HG03432 (cell line): ENCODE measurements around the gene HS1BP3.

Experiments
- ATAC-seq: cut with Tn5 transposase; IDR thresholded peaks from one replicate; pipeline ENCODE4 v1.9.1; 2021; ENCODE audit warnings: mild to moderate bottlenecking, moderate library complexity; ENCODE audit not compliant: unreplicated experiment

HS1BP3 gene, protein sequence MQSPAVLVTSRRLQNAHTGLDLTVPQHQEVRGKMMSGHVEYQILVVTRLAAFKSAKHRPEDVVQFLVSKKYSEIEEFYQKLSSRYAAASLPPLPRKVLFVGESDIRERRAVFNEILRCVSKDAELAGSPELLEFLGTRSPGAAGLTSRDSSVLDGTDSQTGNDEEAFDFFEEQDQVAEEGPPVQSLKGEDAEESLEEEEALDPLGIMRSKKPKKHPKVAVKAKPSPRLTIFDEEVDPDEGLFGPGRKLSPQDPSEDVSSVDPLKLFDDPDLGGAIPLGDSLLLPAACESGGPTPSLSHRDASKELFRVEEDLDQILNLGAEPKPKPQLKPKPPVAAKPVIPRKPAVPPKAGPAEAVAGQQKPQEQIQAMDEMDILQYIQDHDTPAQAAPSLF

DNA sequence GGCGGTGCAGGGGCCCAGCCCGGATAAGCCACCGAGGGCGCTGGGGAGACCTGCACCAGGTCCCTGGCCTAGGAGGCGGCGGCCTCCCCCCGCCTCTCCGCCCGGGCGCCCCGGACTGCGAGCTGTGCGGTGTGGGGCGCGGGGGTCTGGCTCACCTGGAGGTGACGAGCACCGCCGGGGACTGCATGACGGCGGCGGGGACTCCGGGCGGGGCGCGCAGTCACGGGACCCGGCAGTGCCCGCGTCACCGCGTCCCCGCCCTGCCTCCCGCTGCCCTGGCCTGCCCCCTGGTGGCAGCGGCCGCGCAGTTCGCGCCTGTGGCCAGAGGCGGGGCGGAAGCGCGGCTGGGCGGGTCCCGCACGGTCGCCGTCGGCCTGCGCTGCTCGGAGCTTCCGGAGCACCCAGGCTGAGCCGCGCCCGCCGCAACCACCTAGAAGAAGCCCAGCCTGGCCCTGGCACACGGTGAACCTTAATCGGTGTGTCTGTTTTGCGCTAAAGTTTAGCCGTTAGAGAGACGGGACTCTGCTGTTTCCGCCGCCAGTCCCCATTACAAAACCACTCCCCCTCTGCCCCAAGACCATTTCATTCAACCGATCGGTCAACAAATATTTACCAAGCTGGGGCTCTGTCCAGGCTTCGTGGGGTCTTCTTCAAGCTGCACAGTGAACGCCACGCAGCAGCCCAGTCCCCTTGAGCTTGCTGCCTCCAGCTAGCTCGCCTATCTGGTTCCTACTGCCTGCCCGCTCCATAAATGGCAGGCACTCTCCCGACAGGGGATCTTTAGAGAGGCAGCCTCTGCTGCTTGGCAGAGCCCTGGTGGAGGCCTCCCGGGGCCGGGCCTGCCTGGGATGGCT lies at the start of gene HS1BP3:
Gene HS1BP3, minus strand, starts transcription at position 222 of the 854 bp plus-strand sequence. Its CDS starts 35 bp downstream, at position 187.
- peak; percentile 97 for ATAC-seq

DNA sequence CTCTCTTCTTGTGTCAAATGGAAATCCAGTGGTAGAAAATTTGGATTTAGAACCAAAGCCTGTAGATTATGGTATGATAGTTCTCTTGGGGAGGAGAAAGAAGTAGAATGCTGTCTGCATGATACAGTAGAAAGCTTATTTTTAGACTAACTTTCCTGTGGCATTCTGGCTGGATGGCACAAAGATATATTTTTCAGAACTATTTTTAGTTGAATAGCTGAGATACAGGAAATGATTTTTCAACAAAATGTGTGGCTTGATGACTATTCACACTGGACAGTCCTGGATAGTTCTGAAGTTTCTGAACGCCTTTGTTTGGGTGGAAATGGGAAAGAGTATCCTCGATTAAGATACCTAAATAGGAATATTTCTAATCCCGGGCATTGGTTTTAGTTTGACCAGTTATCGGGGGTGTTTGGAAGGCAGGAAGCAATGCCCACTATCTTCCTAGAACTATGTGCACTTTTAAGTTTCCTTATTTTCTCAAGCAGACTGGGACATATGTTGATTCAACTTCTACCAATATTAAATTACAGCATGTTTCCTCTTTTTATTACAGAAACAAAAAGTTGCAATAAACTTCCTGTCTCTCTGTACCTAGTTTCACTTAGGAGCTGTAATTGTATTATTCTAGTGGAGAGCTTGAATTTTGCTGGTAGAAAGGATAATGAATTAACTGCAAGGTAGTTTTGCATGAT lies 48.2 kb upstream of the HS1BP3 start:
- ATAC-seq, result peak; percentile 53

DNA sequence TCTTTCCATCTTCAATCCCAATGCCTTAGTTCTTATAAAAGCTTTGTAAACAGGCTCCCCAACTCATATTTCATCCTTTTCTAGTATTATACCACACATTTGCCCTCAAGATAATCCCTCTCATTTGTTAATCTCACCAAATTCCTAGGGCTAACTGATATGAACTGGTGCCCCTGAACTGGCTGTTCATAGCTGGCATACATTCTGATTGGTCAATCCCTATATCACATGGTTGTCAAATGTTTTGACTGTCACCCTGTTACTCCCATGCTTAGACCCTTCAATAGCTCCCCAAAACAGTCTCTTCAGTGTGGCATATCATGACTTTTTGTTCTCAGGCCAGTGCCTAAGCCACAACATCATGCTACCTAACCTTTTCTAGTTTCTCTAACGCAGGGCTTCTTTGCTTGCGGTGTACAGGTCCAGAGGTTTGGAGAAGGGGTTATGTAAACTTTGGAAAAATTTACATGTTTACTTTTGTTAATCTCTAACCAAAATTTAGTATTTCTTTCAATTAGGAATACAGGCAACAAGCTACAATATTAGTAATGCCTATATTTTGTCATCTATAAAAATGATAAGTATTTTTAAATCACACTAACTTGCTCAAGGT lies 46.5 kb upstream of the HS1BP3 start:
- no peak for ATAC-seq

DNA sequence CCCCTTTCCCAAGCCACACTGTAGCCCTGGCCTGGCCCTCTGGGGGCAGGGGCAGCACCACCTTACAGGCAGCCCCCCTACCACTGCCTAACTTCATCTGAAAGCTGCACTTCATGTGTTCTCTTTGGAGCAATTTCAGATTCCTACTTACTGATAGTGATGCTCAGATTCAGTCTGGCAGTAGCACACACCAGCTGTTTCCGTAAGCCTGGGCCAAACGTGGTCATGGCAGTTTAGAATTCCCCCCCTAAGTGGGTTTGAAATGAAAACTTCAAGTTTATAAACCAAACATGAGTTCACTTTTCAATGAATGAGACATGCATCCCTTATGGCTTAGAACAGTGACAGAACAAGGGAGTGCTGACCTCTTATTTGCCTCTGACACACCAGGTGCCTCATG lies 45.5 kb upstream of the HS1BP3 start:
- ATAC-seq, result no peak

DNA sequence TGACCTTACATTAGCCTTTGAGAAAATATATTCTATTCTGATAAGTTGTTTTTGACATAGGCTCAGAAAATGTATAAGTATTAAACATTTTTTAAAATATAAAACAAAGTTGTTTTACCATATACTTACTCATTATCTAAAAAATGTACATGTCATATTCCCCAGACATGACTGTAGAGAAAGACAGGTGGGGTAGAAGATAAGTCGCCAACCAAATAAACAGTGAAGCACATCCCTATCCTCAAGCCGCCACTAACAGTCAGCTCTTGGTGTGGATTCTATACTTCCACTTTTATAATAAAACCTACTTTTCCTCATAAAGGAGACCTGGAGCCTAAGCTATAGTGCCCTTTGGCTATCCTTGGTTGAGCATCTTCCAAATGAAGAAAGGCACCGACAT lies 42.4 kb upstream of the HS1BP3 start:
- no peak for ATAC-seq

DNA sequence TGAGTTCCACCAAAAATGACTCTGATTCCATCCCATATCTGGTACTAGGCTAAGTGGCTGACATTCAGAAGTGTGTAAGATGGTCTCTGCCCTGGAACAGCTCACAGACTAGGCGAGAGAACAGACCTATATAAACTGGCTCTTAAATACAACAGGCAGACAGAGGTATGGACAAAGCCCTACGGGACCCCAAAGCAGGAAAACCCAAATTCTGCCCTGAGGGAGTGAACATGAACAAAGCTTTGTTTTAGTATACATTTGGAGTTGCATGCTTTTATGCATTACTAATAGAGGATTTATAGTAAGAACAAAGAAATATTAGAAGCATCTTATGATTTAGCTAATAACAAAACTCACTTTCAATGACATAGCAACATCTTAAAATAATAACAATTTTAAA lies 41.2 kb upstream of the HS1BP3 start:
- ATAC-seq, result no peak

DNA sequence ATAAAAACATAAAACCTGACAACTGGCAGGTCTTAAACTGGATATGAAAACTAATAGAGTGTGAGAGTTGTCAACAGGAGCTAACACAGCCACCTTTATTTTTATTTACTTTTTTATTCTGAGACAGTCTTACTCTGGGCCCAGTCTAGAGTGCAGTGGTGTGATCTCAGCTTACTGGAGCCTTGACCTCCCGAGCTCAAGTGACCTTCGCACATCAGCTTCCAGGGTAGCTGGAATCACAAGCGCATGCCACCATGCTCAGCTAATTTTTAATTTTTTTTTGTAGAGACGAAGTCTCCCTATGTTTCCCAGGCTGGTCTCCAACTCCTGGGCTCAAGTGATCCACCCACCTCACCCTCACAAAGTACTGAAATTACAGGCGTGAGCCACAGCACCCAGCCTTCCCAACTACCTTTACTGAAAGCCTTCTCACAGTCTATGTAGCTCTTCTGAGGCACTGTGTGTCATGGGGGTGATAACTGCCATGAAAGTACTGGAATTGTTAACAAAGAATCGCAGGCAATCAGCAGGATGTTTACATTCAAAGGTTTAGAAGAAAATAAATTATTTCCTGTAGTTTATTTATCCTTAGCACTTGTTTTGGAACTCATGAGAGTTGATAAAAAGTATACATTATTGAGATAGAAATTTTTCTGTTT lies 40.3 kb upstream of the HS1BP3 start:
- no peak for ATAC-seq

DNA sequence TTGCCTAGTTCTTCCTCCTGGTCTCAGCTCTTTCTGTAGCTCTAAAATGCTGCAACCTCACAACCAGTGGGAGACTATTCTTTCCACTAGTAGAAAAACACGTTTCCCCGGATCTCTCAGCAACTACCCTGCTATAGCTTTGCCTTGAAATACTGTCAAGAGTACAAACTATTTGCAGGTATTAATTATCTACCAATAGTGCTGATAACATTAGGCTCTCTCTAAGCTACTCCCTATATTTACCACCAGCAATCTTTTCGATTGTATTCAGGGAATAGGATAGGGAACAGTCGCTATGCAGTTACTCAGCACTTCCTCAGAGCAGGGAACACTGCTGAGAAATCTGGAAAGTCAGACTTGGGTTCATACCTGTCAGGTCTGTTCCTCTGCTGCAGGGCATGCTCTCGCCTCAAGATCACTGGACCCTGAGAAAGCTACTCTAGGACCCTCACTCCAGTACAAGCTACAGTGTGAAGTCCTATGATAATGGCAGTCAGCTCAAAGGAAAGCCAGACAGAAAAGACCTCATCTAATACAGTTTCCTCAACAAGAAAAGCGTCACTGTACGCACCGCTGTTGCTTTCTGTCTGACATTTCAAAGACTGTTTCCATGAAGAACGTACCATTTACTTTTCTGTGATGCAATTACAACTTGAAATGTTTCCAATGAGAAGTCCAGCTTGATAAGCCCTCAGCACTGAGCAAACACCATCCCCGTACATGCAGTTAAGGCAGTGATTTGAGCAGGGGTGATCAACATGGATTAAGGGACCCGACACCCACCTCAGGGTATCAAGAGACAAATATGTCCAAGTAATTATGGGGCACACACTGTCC lies 38.7 kb upstream of the HS1BP3 start:
- no peak for ATAC-seq

DNA sequence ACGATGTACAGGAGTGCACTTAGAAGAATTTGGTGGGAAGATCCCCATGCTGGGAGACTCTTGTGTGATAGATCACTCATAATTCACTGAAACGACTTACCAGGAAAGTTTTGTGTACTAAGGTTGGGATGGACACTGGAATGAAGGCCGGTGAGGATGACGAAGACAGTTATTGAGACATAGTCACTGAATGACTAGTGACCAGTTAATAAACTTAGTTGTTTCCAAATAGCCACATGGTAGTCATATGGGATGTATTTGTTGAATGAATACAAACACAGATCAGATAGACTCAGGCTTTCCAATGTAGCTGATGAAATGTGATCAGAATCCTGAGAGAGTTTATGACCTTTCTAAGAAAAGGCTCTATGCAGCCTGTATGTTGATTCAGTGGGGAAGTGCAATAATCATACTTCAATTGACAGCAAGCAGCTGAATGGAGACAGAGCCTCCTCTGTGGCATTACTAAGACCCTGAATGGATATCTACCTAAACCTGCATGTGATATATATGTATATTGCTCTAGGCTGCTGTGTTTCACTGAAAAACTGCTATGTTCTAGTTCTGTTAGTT lies 36.4 kb upstream of the HS1BP3 start:
- ATAC-seq, result no peak

DNA sequence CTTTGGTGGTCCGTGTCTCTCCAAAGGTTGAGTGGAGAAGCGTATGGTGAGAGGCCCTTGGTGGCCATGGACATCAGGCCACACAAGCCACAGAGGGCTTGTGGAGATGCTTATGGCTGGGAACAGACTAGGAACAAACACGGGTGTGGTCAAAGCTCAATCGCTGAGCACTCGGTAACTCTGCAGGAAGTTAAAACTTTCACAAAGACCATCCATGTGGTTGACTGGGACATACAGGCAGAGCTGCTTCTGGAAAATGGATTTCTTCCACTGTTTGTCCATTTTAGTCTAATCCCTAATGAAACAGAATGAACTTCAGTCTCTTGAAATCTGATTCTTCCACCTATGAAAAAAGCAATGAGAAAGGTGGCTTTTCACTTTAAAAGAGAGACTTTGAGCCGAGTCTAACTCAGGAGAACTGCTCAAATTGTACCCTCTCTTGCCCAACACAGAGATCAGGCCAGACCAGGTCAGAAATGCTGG lies 33.7 kb upstream of the HS1BP3 start:
- ATAC-seq, result no peak

DNA sequence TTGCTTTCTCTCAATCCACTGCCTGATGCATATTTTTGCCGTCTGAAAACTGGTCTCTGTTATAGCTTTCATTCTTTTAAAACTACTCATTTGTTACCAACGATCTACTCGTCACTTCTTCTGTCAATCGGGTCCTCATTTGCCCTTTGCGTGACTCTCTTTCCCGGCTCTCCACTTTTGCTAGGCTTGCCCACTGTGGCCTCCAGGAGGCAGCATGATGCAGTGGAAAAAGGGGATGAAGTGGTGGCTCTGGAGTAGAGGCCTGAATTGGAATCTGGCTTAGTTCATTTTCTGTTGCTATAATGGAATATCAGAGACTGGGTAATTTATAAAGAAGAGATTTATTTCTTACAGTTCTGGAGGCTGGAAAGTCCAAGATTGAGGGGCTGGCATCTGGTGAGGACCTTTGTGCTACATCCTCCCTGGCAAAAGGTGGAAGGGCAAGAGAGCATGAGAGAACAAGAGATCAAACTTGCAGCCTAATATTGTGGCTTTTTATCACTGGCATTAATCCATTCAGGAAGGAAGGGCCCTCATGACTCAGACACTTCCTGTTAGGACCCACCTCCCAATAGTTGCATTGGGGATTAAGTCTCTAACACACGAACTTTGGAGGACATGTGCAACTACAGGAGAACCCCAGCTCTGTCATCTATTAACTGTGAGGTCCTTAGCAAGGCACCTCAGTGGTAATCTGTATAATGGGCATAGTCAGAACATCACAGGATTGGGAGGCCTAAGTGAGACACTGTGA lies 31.4 kb upstream of the HS1BP3 start:
- ATAC-seq, result no peak

DNA sequence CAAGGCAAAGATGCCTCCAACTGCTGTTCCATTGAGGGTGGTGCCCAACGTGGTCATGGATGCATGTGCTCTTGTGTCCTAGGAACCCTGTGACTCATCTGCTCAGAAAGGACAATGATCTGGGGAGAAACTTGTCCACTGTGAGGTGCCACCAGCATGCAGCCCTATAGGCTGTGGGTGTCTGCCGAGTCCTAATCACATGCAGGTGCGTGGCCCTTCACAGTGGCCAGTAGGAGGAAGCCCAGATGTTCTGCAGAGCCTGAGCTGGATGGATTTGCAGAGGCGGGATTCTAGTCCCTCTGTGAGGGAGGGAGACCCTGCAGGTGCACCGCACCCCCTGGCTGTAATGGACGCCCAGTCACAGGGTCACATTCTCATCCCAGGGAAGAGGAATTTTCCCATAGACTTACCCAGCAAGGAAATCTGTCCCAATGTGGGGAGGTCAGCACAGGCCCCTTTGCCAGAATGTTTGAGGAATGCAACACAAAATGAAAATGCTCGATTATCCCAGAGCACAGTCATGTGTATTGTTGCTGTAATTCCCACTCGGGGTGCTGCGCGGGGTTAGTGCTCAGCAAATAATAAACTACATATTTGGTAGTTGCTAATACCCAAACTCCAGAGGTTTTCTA lies 30.0 kb upstream of the HS1BP3 start:
- no peak for ATAC-seq

DNA sequence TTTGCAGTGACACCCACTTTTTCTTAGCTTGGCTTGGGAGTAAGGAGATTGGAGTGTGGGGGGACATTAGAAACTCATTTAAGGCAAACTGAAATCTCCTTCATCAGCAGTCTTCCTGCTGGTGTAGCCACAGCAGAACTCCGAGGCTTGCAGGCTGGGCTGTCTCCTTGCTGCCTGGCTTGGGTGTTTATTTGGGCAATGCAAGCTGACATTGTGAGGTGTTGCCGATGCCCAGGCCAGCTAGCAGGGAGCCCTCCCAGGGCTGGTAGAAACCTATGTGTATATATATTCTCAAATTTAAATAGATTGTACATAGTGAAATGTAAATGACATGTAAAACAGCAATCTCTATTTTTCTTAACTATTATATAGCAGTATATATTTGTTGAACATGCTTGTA lies 27.9 kb upstream of the HS1BP3 start:
- ATAC-seq, result no peak

DNA sequence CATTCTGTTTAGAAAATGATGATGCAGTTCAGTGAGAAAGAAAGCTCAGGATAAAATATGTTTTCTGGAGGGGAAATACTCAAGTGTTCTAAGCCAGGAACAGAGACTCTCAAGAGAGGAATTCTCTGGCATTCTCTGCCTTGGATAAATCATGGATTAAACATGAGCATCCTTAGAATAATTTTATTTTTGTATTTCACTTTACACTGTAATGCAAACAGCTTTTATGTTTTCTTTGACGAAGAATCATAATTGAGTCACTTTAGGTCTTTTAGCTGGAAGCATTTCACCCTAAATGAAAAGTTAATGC lies 27.1 kb upstream of the HS1BP3 start:
- ATAC-seq, result no peak

DNA sequence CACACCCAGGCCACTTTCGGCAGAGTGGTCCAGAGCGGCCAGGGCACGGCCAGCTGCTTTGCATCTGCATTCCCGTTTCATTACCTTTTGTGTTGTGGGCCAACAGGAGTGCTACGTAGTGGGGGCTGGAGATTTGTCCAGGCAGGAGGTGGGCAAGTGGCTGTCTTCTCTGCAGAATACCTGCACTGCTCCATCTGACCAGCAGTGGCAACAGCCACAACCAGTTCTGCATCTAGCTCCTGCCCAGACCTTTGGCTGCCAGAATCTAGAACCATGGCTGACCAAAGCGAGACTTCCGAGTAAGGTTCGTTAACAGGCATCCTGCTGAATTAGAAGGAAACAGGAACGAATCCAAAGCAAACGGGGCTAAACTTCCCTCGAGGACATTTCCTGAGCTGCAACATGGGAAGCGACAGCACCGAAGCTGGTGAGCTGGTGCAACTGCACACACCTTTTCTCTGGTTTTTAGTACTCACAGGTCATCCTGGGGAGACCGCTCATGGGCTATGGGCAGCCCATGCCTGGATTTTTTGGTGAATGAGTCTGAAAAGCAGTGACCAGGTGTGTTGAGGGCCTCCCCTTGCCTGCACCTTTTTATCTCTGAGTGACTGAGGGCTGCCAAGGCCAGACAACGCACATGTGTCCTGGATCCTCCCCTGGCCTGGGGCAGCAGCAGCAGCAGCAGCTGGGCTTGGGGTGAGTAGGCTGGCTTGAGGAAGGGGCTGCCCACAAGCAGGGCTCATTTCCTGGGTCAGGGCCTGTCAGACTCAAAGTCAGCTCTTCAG lies 26.6 kb upstream of the HS1BP3 start:
- ATAC-seq, result peak; percentile 36

DNA sequence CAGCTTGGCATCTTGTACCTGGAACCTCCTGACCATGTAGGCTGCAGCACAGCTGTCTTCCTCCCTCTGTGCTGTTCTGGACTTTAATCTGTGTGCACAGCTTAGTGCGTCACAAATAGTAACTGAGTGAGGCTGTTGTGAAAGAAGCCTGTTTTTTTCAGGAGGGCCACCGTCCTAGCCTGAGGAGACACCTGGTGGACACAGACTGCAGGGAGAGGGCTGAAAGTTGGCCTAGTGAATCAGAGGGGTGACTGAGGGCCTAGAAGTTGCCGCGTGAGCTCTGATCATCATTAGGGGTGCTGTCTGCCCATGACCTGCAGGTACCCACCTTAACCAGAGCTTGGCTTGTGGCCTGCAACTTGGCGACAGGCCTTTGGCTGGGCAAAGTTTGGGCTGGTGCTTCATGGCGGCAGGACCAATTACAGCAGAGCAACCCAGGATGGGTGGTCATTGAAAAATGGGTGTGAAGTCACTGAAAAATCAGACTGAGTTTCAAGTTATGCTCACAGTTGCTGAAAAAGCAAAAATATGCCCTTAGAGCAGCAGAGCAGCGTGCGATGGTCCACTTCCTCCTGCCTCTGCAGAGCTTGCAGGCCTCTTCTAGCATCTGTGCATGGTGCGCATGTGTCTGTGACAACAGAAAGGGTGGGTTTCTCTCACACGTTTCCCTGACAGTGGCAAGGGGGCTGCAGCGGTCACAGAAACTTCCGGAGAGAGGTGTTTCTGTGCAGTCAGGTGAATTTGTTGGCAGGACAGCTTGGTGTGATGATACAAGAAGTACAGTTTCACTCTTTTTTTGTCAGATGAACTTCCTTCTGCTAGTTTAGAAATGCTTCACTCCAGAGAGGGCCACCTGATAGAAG lies 25.7 kb upstream of the HS1BP3 start:
- ATAC-seq, result peak; percentile 53
